Non-pigmented ciliary epithelial cell (primary cell): Measurements from ENCODE around the gene GGACT.

Experiments used
- DNase-seq: peaks from one replicate; pipeline ENCODE4 v3.0.0-alpha.2; 2010; ENCODE audit warnings: low read depth

The GGACT gene

DNA sequence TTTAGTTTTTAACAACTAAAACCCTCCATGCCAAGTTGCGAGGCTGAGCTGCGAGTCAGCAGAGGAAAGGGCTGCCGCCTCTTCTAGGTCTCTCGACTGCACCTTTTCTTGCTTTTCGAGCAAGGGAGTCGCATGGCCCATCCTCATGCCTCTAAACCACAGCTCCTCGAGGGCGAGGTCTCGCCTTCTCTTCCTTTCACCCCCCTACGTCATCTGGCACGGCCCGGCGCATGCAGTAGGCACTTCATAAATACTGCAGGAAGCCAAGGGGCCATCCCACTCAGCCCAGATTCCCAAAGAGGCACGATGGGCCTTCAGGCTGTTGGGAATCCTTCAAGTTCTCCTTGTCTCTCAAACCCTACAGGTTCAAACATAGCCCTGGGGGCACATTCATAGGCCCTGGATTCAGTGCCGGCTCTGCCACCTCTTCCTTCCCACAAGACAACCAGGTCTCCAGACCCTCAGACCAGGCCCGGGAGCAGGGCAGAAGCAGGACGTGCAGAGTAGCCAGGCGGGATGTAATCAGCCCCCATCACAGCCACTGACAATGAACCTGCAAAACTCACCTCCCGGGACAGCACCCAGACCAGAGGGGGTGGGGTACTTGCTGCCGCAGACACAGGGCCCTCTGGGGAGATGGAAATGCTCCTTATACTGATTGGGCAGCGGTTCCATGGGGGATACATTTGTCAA is 41.7 kb downstream of the GGACT start:
- no peak for DNase-seq

DNA sequence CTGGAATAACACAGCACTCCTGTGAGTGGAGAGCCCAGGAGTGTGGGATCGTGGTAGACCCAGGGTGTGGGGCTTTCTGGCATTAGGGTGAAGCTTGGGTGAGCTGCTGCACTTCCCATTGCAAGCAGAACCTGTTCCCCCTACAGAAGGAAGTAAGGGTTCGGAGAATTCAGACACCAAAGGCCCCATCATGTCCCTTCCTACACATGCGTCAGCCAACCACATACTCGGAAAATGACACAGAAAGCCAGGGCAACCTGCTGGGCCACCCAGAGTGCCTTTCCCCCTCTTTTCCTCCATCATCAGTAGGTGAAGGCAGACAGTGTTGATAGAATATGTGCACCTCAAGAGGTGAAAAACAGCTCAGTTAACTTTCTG is 42.9 kb downstream of the GGACT start:
- no peak for DNase-seq

DNA sequence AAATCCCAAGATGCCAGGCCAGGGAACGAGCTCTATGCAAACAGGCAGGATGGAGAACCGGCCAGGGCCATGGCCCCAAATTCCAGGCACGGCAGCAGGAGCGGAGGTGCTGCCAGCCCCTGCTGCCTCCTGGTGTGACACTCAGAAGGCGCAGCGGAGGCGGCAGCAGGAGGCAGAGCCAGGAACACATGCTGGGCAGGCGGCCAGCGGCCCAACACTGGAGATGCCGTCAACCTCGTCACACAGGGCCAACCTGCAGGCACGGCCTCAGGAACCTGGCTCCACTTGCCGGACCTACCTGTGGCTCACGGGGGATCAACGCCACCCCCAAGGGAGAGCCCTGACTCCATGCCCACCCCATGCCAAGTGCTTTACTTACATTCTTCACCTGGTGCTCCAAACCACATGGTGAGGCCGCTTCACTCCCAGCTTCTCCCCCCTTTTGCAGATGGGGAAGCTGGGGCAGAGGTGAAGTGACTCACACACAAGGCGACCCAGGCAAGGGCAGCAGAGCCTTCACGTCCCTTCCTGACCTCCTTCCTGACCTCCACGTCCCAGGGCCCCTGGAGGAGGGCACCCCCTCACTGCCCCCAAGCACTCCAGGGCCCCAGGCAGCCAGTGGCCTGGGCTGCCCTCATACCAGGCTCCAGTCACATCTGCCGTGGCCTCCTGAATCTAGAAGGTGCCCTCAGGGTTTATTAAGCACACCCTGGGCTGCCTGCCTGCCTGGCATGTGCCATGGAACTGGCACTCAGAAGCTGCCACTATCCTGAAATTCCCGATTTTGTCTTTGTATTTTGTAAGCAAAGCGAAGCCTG is 43.5 kb downstream of the GGACT start:
- no peak for DNase-seq

DNA sequence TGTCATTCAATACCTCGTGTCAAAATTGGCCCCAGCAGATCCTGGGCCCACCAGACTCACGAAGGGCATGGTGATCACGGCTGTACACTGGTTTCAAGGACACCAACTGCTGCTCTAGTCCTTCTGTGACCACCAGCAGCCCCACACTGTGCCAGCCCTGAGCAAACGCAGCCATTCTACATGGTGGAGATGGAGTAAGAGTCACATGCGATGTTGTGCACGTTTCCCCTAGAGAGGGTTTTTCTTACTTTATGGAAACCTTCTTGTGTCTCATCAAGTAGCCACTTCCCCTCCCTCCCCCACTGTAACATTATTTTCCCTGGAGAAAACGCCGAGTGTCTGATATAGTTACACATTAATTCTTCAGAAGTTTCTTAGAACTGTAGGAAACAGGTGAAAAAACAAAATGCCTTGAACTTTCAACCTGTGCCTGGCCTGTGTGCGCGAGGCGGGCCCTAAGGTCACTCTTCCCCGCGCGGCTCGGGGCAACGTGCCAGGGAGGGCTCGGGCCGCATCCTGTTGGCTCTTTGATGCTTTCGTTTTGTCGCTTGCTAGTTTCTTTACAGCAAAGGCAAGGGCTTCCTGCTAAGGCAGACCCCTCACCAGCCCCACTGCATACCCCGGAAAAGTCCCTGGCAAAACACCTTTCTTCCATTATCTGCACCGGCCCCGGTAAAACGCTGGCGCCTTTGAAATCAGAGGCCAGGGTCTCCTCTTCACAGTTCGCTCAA is 44.6 kb downstream of the GGACT start:
- no peak for DNase-seq

DNA sequence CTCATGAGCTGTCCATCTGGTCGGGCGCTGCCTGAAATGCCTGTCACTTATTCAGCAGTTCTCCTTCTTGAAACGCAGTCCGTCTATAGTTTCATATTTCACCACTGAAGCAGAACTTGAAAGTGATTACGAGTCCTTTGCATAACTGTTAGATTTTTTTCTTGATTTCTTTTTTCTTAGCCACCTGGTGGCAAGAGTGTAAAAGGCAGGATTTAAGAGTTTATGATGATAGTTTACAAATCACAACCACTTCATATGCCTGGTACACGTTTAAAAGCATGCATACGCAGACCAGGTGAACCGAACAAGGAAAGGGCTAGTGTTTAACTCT is 45.8 kb downstream of the GGACT start:
- DNase-seq: peak; percentile 35

DNA sequence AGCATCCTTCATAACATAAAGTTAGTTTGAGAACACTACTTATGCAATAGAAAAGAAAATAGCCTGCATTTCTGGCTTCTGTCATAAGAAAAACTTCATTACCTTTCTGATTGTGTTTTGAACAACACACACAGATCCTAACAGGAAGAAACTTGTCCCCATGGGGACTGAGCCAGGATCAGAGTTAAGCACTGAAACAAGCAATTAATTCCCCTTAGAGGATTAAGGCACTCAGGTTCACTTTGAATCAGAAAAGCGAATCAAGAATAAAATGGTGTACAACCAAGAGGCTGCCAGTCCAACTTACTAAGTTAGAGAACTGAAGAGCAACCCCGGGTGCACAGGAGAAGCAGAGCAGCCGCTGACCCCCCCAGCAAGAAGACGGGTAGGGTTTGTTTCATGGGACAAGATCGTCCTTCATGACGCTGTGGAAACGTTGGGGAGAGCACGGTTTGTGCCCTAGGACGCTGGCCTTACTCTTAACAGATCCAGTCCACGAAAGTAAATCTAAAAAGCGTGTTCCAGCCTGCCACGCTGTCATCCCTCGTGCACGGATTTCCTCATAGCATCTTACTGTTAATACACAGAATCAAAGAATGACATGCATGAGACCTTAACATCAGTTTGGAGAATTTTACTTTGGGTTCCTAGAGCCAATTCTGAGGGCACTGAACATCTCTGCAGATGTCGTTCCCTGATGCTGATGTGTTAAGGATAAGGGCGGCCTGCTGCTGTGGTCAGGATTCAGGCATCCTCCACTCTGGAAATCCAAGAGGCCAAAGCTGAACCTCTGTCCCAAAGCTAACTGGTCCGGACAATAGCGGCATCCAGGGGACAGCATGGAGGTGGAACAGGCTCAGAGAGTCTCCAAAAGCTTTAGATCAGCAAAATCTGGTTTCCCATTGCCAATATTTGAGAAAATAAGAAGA is 46.4 kb downstream of the GGACT start:
- DNase-seq: no peak

DNA sequence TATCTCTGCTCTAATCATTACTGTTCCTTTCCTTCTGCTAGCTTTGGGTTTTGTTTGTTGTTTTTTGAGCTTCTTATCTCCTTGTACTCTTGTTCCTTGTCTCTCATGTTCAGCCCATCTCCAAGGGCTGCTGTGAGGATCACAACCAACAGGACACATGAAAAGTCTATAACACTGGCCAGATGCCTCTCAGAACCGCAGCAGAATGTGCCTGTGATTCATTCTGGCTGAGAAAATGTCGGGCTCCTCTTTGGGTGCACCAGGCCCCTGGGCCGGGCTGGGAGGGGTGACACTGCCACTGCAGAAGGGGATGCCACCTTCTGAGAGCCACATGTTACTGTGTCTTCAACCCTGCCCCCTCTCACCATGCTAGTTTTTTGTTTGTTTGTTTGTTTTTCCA is 48.0 kb downstream of the GGACT start:
- no peak for DNase-seq

DNA sequence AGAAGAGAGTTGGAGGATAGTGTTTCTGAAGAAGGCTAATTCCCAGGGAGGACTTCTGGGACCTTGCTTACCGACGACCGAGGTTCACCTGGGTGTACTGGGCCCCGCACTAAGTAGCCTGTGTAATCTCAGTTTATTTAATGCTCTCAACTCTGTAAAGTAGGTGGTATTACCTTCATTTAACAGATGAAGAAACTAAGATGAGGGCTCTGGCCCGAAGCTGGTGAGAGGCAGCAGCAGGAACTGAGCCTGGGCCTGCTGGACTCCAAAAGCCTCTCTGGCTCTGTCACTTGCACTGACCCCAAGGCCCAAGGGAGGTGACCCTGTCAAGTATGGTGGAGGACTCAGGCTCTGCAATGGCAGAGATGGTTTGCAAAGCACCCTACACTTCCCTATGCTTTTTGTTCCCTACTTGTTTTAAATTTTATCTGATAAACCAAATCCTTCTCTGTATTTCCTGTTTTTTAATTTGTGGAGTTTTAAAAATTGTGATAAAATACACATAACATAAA is 50.6 kb downstream of the GGACT start:
- no peak for DNase-seq

DNA sequence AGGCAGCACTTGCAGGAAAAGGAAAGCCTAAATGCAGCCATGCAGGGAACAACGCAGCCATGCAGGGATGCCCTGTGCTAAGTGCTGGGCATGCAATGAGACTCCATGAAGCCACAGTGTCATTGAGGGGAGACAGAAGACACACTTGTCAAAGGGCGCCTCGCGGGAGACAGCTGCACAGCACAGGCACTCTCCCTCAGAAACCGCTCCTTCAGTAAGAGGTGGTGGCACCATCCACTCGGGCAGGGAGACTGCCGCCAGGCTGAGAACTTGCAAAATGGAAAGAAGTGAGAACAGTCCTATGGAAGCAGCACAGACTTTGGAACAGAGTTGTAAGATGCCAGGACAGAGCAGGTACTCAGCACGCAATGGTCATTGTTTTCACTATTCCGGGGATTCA is 51.1 kb downstream of the GGACT start:
- no peak for DNase-seq

DNA sequence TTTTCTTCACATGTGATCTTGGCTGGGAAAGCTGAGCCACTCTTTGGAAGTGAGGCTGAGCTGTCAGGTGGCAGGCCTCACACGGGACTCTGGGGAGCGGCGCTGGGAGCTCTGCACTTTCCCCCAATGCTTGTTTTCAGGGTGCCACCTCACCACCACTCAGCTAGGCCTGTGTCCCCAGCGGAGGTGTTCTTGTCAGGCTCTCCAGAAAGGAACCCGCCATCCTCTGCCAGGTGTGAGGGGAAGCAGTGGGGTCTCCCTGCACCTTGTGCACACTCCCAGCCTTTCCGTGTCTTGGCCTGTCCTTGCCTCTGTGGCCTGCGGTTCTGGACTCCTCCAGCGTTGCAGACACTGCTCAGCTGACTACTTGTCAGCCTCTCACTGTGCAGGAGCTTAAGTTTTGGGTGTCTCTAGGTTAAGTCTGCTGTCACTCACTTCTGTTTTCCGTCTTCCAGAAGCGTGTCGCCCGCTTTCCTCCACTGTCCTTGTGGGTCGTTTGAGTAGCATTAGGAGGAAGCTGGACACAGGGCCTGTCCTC is 51.9 kb downstream of the GGACT start:
- no peak for DNase-seq

DNA sequence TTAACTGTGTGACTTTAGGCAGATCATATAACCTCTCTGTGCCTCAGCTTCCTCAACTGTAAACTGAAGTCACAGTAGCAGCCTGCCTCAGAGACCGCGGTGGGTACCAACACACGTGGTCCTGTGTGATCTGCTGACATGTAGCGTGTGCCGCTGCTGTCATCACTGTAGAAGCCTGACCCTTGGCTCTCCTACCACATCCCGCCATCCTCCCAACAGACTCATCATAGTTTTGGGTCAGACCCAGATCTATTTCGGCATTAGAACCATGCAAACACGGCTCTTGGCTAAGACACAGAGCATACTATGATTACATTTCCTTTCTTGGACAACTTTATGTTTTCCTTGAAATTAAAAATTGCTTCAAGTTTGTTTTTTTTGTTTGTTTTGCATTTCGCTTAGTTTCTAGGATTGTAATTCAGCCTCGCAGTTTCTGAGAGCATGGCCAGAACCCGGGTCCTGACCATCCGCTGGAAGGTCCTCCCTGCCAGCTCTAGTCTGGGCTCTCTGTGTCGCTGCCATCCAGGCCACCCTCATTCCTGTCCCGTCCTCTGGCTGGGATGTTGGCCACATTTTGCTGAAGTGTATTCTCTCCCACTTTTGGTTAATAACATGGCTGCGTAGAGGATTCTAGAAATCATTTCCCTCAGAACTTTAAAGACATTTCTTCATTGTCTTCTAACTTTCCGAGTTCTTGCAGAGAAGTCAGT is 53.0 kb downstream of the GGACT start:
- no peak for DNase-seq

DNA sequence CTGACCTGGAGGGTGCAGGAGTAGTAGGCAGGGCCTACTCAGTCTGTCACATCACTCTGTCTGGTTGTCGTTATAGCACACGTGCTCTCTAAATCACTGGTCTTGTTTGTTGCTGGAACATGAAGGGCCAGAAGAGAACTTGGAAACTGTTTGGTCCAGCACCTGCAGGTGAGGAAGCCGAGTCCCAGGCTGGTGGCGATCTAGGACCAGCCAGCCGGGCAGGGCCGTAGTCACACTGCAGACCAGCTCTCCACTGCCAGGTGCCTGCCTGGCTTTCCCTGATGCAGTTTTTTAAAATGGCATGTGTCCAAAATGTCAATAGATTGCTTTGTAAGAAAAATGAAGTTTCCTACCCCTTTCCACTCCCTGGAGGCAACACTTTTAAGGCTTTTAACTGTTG is 53.7 kb downstream of the GGACT start:
- no peak for DNase-seq

DNA sequence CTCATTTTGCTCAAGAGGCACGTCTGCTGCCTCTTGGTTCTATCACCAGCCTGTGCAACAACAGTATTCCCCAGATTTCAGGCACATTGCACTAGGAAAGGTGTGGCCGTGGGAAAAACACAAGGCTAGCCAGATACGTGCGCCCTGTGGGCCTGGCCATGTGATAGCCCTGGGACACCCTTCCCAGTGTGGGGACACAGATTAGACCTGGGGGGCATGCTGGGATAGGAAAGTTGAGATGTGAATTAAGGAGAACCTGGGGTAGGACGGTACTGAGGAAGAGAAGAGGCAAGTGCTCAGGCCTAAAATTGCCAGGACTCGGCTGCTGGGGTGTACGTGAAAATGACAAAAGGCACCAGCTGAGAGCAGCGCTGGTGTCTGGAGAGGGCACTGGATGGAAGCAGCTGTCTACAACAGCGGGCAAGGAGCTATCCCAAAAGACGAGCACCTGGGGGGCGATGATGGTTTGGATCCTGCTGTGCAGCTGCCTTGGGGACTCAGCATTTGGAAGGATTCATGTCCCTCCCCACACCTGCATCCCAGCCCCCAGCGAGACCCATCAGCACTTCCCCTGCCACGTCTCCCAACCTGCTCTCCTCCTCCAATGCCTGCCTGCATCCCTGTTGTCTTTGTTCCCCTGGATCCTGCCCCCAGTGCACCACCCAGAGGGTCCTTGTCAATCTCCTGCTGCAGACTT is 54.3 kb downstream of the GGACT start:
- DNase-seq: no peak

DNA sequence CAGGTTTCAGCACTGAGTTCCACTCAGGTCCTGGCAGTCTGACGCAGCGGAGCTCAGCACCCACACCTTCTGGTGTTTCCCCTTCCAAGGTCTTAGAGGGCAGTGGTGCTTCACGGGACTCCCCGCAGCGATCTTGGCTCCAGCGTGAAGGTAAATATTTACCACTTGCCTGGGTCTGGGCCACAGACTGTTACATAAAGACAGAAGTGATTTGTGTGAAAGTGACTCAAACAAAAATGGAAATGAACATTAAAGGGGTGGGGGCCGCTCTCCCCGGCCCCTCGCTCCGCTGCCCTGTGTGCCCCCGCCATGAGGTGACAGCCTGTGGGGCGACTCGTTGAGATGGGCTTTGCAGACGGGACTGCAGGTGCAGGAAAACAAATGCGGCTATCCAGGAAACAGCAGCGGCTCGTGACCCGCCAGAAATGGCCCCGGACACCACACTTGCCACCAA is 55.0 kb downstream of the GGACT start:
- DNase-seq: no peak

DNA sequence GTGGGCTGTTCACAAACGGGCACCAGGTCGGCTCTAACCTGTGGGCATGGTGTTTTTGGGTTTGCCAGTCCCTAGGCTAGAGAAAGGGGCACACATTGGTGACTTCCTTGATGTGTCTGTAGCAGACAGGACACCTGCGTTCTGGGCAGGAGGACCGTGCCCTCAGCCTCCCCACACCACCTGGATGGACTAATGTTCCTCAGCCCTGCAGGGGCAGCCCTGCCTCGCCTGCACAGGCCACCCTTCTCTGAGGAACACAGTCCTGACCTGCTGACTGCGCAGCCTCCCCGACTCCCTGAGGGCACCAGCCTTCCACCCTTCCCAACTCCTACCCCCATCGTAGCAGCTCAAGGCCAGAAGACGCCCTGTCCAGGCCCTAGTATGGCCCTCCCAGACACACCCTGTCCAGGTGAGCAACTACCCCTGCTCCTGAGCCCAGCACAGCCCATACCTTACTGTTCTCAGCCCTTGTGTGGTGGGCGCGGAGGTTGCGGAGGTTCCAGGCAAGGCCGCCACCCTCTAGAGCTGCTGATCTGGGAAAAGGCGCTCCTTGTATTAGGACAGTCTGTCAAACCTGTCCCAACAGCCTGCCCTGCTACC is 55.7 kb downstream of the GGACT start:
- no peak for DNase-seq

DNA sequence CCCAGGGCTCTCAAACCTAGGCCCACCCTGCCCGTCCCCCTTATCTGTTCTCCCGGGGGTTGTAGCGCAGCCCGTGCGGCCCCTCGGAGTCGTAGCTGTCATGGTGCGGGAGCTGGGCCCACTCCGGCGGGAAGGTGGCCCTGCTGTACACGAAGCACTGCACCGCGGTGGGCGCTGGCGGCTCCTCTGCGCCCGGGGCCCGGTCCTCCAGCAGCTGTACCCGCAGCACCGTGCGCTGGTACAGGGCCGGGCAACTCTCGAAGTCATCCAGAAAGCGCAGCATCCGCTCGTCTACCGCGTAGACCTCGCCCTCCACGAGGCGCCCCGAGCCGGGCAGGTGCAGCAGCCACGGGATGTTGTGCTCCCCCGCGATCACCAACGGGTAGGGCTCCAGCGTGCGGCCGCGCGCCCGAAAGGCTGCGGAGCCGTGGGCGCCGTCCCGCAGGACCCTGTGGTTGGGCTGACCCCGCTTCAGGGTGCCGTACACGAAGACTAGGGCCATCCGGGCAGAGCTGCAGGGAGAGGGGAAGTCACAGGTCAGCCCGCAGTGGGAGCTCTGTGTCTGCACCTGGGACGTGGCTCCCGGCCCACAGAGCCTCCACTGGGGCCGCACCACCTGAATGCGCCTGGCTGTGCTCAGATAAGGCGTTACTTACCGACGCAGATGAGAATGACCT is 56.4 kb downstream of the GGACT start:
- DNase-seq: no peak

DNA sequence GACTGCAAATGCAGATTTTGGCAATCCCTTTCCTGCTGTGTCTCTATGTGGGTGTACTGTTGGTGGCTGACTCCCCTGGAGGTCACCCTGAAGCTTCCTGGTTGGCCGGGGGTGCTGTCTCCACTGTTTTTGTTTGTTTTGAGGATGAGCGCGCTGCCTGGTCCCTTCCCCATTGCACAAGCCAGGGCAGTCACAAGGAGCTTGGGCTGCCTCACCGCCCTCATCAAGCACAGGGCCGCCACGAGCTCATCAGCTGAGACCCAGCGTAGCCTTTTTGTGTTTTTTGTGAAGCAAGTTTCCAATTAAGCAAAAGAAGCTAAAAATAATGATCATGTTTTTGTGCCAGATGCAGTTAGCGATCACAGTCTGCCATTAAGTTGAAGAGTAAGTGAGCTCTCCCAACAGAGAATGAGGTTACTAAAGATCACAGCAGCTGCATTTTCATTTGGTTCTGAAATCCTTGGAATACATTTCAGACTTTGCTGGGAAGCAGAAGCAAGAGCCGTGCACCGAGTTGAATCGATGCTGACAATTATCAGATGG is 57.8 kb downstream of the GGACT start:
- DNase-seq: no peak

DNA sequence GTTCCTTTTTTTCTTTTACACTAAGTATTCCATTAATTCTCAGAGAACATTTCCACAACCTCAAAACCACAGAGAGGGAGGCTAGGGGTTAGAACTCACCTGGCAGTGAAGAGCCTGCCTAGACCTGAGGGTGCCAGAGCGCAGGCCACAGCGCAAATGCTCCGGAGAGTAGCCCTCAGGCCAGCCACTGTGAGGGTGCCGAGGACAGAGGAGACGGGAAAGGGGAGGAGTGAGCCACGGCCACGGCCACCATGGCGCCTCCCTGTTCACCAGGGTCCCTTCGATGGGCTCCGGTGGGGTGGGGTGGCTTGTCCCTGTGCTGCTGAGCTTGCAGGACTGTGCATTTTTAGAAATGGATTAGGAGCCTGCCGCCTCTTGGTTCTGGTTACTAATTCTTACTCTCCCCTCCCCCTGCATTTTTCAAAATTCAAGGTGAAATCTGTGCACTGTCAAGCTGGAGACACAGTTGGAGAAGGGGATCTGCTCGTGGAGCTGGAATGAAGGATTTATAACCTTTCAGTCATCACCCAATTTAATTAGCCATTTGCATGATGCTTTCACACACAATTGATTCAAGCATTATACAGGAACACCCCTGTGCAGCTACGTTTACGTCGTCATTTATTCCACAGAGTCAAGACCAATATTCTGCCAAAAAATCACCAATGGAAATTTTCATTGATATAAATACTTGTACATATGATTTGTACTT is 58.8 kb downstream of the GGACT start:
- DNase-seq: no peak
